AG10803 (cell line): ENCODE measurements around the gene FAM163A.

Experiments
- DNase-seq: peaks from one replicate; pipeline ENCODE4 v3.0.0; 2010; ENCODE audit warnings: low read depth
- H3K4me3 ChIP-seq: 2 replicates; pipeline ENCODE4 v1.5.1; 2011; ENCODE audit warnings: mild to moderate bottlenecking, low read length, control low read depth
- CTCF ChIP-seq: conservative IDR thresholded peaks from 2 replicates; pipeline ENCODE4 v1.5.1; 2011; ENCODE audit warnings: mild to moderate bottlenecking, low read length, control low read depth, inconsistent platforms

The FAM163A gene

GRCh38 chr1:179767996-179768395 lies 24.9 kb downstream of the FAM163A start:
- no peak overlapping the region for H3K4me3 ChIP-seq
- no peak for DNase-seq
- no peak for TF ChIP-seq CTCF

GRCh38 chr1:179770887-179771502 lies 27.9 kb downstream of the FAM163A start:
- no peak overlapping the region for H3K4me3 ChIP-seq
- TF ChIP-seq CTCF: no peak
- no peak for DNase-seq

GRCh38 chr1:179773264-179773663 lies 30.2 kb downstream of the FAM163A start:
- no peak for DNase-seq
- H3K4me3 ChIP-seq: no peak overlapping the region
- no peak for TF ChIP-seq CTCF

GRCh38 chr1:179774000-179774399 lies 30.9 kb downstream of the FAM163A start:
- no peak overlapping the region for H3K4me3 ChIP-seq
- TF ChIP-seq CTCF: no peak
- no peak for DNase-seq

GRCh38 chr1:179774566-179774965 lies 31.5 kb downstream of the FAM163A start:
- no peak for TF ChIP-seq CTCF
- no peak overlapping the region for H3K4me3 ChIP-seq
- no peak for DNase-seq

- H3K4me3 ChIP-seq: no peak overlapping the region
- TF ChIP-seq CTCF: no peak
- DNase-seq: no peak
Measured at GRCh38 chr1:179775009-179775408, 31.9 kb downstream of the FAM163A start.

GRCh38 chr1:179776831-179777230 lies 33.7 kb downstream of the FAM163A start:
- H3K4me3 ChIP-seq: no peak overlapping the region
- DNase-seq: no peak
- no peak for TF ChIP-seq CTCF
